ENCODE data around the gene JCHAIN. TPM values are rescaled to one million over a fixed set of nuclear protein-coding genes. Genes with fewer than 3 reads are reported as not detected.
A peak's percentile ranks its signal among the peaks of the same experiment; 100 is the strongest.

Gene JCHAIN
- total and polyA plus RNA-seq, 2 donors (not counting 1 experiment from before 2014, with no cell fraction given), result 11.3 to 28.7 TPM

- no peaks in the 10 kb centered on the region for H3K27me3 ChIP-seq (ENCODE audit: control insufficient read depth, insufficient read depth, low read length)
- no peak for DNase-seq (ENCODE audit: low read depth in 2 of 2)
- peaks cover 39% of the 10 kb centered on the region for H3K79me2 ChIP-seq (ENCODE audit: control insufficient read depth, insufficient read depth, low read length)
- H3K9me3 ChIP-seq (ENCODE audit: control insufficient read depth, insufficient read depth, low read depth, low read length), result no peaks in the 10 kb centered on the region
- H4K20me1 ChIP-seq (ENCODE audit: control insufficient read depth, extremely low read depth, insufficient read depth, low read length), result no peaks in the 10 kb centered on the region
- no peak overlapping the region for H2AFZ ChIP-seq (ENCODE audit: low read length)
- H3K4me2 ChIP-seq (ENCODE audit: extremely low read depth, insufficient read depth, low read length), result no peak overlapping the region
- TF ChIP-seq, protein P1, sequence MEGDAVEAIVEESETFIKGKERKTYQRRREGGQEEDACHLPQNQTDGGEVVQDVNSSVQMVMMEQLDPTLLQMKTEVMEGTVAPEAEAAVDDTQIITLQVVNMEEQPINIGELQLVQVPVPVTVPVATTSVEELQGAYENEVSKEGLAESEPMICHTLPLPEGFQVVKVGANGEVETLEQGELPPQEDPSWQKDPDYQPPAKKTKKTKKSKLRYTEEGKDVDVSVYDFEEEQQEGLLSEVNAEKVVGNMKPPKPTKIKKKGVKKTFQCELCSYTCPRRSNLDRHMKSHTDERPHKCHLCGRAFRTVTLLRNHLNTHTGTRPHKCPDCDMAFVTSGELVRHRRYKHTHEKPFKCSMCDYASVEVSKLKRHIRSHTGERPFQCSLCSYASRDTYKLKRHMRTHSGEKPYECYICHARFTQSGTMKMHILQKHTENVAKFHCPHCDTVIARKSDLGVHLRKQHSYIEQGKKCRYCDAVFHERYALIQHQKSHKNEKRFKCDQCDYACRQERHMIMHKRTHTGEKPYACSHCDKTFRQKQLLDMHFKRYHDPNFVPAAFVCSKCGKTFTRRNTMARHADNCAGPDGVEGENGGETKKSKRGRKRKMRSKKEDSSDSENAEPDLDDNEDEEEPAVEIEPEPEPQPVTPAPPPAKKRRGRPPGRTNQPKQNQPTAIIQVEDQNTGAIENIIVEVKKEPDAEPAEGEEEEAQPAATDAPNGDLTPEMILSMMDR (conservative IDR thresholded peaks at IDR 0.05 in 1 of 2, IDR thresholded peaks at IDR 0.05 in 1 of 2; ENCODE audit: low read depth in 1 of 2, low read length in 2 of 2), result no peak
- no peak for TF ChIP-seq EZH2 (IDR thresholded peaks at IDR 0.05; ENCODE audit: low read length, missing control alignments)
- peaks cover 8% of the 10 kb centered on the region for H3K4me1 ChIP-seq (ENCODE audit: control insufficient read depth, extremely low read depth, insufficient read depth, low read length)
- H3K4me3 ChIP-seq (replicated peaks in 1 of 4; ENCODE audit: control extremely low read depth in 1 of 4, insufficient read depth in 1 of 4, low read depth in 3 of 4, low read length in 4 of 4), result peak overlapping the region in 1 of 4 experiments; percentile 2
- no peak overlapping the region for H3K27ac ChIP-seq (ENCODE audit: insufficient read depth, low read length)
- no peaks in the 10 kb centered on the region for H3K36me3 ChIP-seq (ENCODE audit: control insufficient read depth, insufficient read depth, low read length)
- no peak overlapping the region for H3K9ac ChIP-seq (ENCODE audit: insufficient read depth, low read length)
Observed at GRCh38 chr4:70691661-70692060, 25.4 kb upstream of the JCHAIN start.

DNA sequence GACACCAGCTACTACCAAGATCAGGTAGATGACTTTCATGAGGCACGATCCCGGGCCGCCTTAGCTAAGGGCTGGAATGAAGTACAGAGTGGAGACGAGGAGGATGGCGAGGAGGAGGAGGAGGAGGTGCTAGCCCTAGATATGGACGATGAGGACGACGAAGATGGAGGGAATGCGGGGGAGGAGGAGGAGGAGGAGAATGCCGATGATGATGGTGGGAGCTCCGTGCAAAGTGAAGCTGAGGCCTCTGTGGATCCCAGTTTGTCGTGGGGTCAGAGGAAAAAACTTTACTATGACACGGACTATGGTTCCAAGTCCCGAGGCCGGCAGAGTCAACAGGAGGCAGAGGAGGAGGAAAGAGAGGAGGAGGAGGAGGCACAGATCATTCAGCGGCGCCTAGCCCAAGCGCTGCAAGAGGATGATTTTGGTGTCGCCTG, 22.5 kb upstream of the JCHAIN start:
- no peaks in the 10 kb centered on the region for H3K36me3 ChIP-seq (ENCODE audit: control insufficient read depth, insufficient read depth, low read length)
- no peaks in the 10 kb centered on the region for H3K27me3 ChIP-seq (ENCODE audit: control insufficient read depth, insufficient read depth, low read length)
- H3K9ac ChIP-seq (ENCODE audit: insufficient read depth, low read length), result peak overlapping the region; percentile 78
- H2AFZ ChIP-seq (ENCODE audit: low read length), result peak overlapping the region; percentile 40
- peak overlapping the region; percentile 94 for H3K4me2 ChIP-seq (ENCODE audit: extremely low read depth, insufficient read depth, low read length)
- H4K20me1 ChIP-seq (ENCODE audit: control insufficient read depth, extremely low read depth, insufficient read depth, low read length), result no peaks in the 10 kb centered on the region
- TF ChIP-seq, protein P1 (conservative IDR thresholded peaks at IDR 0.05 in 1 of 2, IDR thresholded peaks at IDR 0.05 in 1 of 2; ENCODE audit: low read depth in 1 of 2, low read length in 2 of 2), result no peak
- no peak for TF ChIP-seq EZH2 (IDR thresholded peaks at IDR 0.05; ENCODE audit: low read length, missing control alignments)
- peaks cover 39% of the 10 kb centered on the region for H3K79me2 ChIP-seq (ENCODE audit: control insufficient read depth, insufficient read depth, low read length)
- peaks cover 8% of the 10 kb centered on the region for H3K4me1 ChIP-seq (ENCODE audit: control insufficient read depth, extremely low read depth, insufficient read depth, low read length)
- peak overlapping the region; percentile 65 to 93 (median 83) for H3K4me3 ChIP-seq (replicated peaks in 1 of 4; ENCODE audit: control extremely low read depth in 1 of 4, insufficient read depth in 1 of 4, low read depth in 3 of 4, low read length in 4 of 4)
- no peaks in the 10 kb centered on the region for H3K9me3 ChIP-seq (ENCODE audit: control insufficient read depth, insufficient read depth, low read depth, low read length)
- peak in 1 of 2 donors; percentile 20 for DNase-seq (ENCODE audit: low read depth in 2 of 2)
- peak overlapping the region; percentile 86 for H3K27ac ChIP-seq (ENCODE audit: insufficient read depth, low read length)

DNA sequence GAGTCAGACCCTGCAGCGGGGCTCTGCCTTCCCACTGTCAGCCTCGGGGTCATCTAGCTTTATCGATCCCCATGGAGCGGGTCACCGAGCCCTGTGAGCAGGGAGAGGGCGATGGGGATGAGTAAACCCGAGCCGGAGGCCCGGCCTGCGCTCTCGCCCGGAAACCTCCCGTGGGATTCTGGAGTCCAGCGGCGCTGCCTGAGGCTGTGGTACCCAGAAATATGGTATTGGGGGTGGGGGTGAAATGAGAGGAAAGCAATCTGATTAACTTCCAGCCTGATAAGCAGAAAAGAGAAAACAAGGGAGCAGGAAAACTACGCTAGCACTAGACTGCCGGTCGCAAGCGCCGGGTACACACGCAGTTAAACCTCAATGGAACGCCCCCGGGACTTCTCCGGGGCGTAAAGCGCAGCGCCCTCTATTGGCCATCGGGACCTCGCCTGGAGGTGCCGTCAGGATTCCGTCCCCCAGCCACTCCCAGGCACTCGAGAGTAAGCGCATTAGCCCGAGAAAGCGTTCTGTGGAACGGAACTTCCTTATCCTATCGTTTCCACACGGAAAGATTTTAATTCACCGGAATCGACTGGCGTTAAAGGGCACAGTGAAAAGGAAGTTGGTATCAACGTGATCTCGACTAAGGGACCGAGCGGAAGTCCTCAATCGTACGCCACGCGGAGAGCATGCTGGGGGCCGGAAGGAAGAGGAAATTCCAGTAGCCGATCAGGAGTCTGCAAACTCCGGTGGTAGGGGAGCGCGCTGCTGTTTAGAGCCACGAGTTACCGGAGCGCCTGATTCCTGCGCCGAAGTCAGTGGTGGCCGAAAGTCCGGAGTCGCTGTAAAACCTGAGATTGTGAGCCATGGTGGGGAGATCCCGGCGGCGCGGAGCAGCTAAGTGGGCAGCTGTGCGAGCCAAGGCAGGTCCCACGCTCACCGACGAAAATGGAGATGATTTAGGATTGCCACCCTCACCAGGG, 21.8 kb upstream of the JCHAIN start, which contains the start of gene UTP3:
Gene UTP3 (plus strand): TSS at position 712 of the 974 bp plus-strand sequence. CDS start 146 bp downstream, at position 858.
- peaks cover 8% of the 10 kb centered on the region for H3K4me1 ChIP-seq (ENCODE audit: control insufficient read depth, extremely low read depth, insufficient read depth, low read length)
- H2AFZ ChIP-seq (ENCODE audit: low read length), result peak within 1 kb of the TSS; percentile 94
- H4K20me1 ChIP-seq (ENCODE audit: control insufficient read depth, extremely low read depth, insufficient read depth, low read length), result no peaks in the 10 kb centered on the region
- peak within 1 kb of the TSS; percentile 86 for H3K27ac ChIP-seq (ENCODE audit: insufficient read depth, low read length)
- H3K9me3 ChIP-seq (ENCODE audit: control insufficient read depth, insufficient read depth, low read depth, low read length), result no peaks in the 10 kb centered on the region
- H3K79me2 ChIP-seq (ENCODE audit: control insufficient read depth, insufficient read depth, low read length), result peaks cover 39% of the 10 kb centered on the region
- peak within 1 kb of the TSS; percentile 65 to 93 (median 83) for H3K4me3 ChIP-seq (replicated peaks in 1 of 4; ENCODE audit: control extremely low read depth in 1 of 4, insufficient read depth in 1 of 4, low read depth in 3 of 4, low read length in 4 of 4)
- H3K27me3 ChIP-seq (ENCODE audit: control insufficient read depth, insufficient read depth, low read length), result no peaks in the 10 kb centered on the region
- DNase-seq (ENCODE audit: low read depth in 2 of 2), result peak; percentile 99 to 100
- H3K4me2 ChIP-seq (ENCODE audit: extremely low read depth, insufficient read depth, low read length), result peak within 1 kb of the TSS; percentile 97
- H3K9ac ChIP-seq (ENCODE audit: insufficient read depth, low read length), result peak within 1 kb of the TSS; percentile 78
- no peaks in the 10 kb centered on the region for H3K36me3 ChIP-seq (ENCODE audit: control insufficient read depth, insufficient read depth, low read length)
- TF ChIP-seq, protein P1 (conservative IDR thresholded peaks at IDR 0.05 in 1 of 2, IDR thresholded peaks at IDR 0.05 in 1 of 2; ENCODE audit: low read depth in 1 of 2, low read length in 2 of 2), result peak; percentile 91 to 96
- no peak for TF ChIP-seq EZH2 (IDR thresholded peaks at IDR 0.05; ENCODE audit: low read length, missing control alignments)

All from fibroblast of lung (primary cell).